Spleen (tissue), 11 donors: ENCODE results near the gene IRAK1. TPM values are rescaled to one million over a fixed set of nuclear protein-coding genes. Genes with fewer than 3 reads are reported as not detected.

Experiments used
- DNase-seq: peaks from one replicate; pipeline ENCODE4 v3.0.0-alpha.2; 2020
- H3K27ac ChIP-seq, 8 donors: fragments of 200-600 bp; sonication (generic) in 7 of 8; 1 replicate in 4 of 8; 2 replicates in 4 of 8; pipeline versions ENCODE4 v1.5.0 to v1.8.0; 2016 to 2021; ENCODE audit warnings: inconsistent platforms in 4 of 8, mild to moderate bottlenecking in 4 of 8, moderate library complexity in 1 of 8
- H3K27me3 ChIP-seq, 7 donors: fragments of 200-600 bp; sonication (generic) in 6 of 7; replicated peaks in 1 of 7; 1 replicate in 4 of 7; 2 replicates in 3 of 7; pipeline versions ENCODE4 v1.5.0 to v1.8.0; 2016 to 2021; ENCODE audit warnings: inconsistent platforms in 3 of 7, mild to moderate bottlenecking in 1 of 7
- H3K36me3 ChIP-seq, 6 donors: fragments of 200-600 bp; sonication (generic) in 5 of 6; 1 replicate in 4 of 6; 2 replicates in 2 of 6; pipeline versions ENCODE4 v1.5.0 to v1.8.0; 2016 to 2021; ENCODE audit warnings: inconsistent platforms in 2 of 6
- H3K4me1 ChIP-seq, 6 donors: fragments of 200-600 bp; sonication (generic) in 5 of 6; 1 replicate in 3 of 6; 2 replicates in 3 of 6; pipeline versions ENCODE4 v1.5.0 to v1.8.0; 2016 to 2021; ENCODE audit warnings: inconsistent platforms in 3 of 6
- H3K4me3 ChIP-seq, 8 donors: fragments of 200-600 bp; sonication (generic) in 7 of 8; 1 replicate in 4 of 8; 2 replicates in 4 of 8; pipeline versions ENCODE4 v1.5.0 to v1.8.0; 2016 to 2021; ENCODE audit warnings: inconsistent platforms in 4 of 8, mild to moderate bottlenecking in 4 of 8, moderate library complexity in 2 of 8
- H3K9me3 ChIP-seq, 8 donors: fragments of 200-600 bp; sonication (generic) in 7 of 8; 1 replicate in 4 of 8; 2 replicates in 4 of 8; pipeline versions ENCODE4 v1.5.0 to v1.8.0; 2016 to 2021; ENCODE audit warnings: inconsistent platforms in 4 of 8
- CTCF ChIP-seq, 11 experiments: fragments of 200-600 bp in 7 of 11; fragments of 450-650 bp in 4 of 11; sonication (generic) in 4 of 11; IDR thresholded peaks in 8 of 11; conservative IDR thresholded peaks in 3 of 11; 1 replicate in 7 of 11; 2 replicates in 4 of 11; pipeline versions ENCODE4 v1.4.0 to v1.8.0; 2016 to 2021; ENCODE audit warnings: antibody characterized with exemption in 11 of 11, inconsistent platforms in 4 of 11, mild to moderate bottlenecking in 1 of 11
- POLR2A ChIP-seq, 3 donors: fragments of 450-650 bp; IDR thresholded peaks; one replicate each; pipeline ENCODE4 v1.5.1; 2017; ENCODE audit warnings: antibody characterized with exemption in 3 of 3, mild to moderate bottlenecking in 1 of 3
- POLR2AphosphoS5 ChIP-seq, 3 donors: sonication (generic); formaldehyde crosslinking; IDR thresholded peaks; one replicate each; pipeline ENCODE4 v1.5.1; 2017; ENCODE audit warnings: antibody characterized with exemption in 3 of 3
- WGBS, 5 donors: extraction: QIAGEN DNeasy Blood & Tissue Kit in 3 of 5; methylation state at CpG; one replicate each; pipeline versions ENCODE4 v1.1.5 to v1.1.7; 2013 to 2018; 5-methylcytosine and 5-hydroxymethylcytosine counted together
- intact Hi-C: fragments of 100-400 bp; cut with DNase I; formaldehyde crosslinking; loops from one replicate; pipeline ENCODE4 v1.15.0; 2023; ENCODE audit warnings: low total_unique reads
- polyA plus RNA-seq, 3 donors: library from polyadenylated mRNA; stranded (reverse); fragments of 200-250 nt; gene quantifications; one replicate each; pipeline ENCODE4 v1.2.1, GENCODE V29; 2013
- total RNA-seq, 7 donors: library from RNA; depleted of rRNA in 3 of 7; stranded (reverse); fragments of >200 nt in 3 of 7; fragmentation: NEBNext Ultra II Directional in 4 of 7; extraction: Animal tissue kit (Norgen Biotek cat#: 25700) in 4 of 7; gene quantifications; one replicate each; pipeline versions ENCODE4 v1.1.0 to v1.2.1, GENCODE V29; 2016 to 2021
- donor health status: healthy with polysubstance abuse.
- donor health status: DM: no; HTN: no; CAD: no; lungs with moderate emphysema.
- donor health status: DM: no; HTN: no; CAD: no.
- donor health status: Bipolar disorder and iron deficiency.
- donor health status: healthy.
- donor health status: DM: no; HTN: no; CAD: no.
- donor health status: DM: yes; HTN: yes; CAD: no.

Gene IRAK1
- total and polyA plus RNA-seq, 10 donors: 46.4 to 118 (median 90.0) TPM

GRCh38 chrX:154015581-154016264, 4.0 kb downstream of the IRAK1 start:
- Histone ChIP-seq H3K36me3 (peaks cover 0 to 77% (median 27%) of the 10 kb centered on the region in 6 donors), H3K27ac (peak overlapping the region in 1 of 8 donors; percentile 14), H3K9me3 (no peaks in the 10 kb centered on the region), H3K4me1 (peaks cover 0 to 75% (median 27%) of the 10 kb centered on the region in 6 donors), H3K4me3 (no peak overlapping the region), H3K27me3 (peaks cover 0 to 6% (median 0%) of the 10 kb centered on the region in 7 donors)
- DNase-seq: no peak
- TF ChIP-seq POLR2AphosphoS5 (IDR thresholded peaks at IDR 0.05) (peak in 1 of 3 donors; percentile 11), CTCF (IDR thresholded peaks at IDR 0.05 in 8 of 11, conservative IDR thresholded peaks at IDR 0.05 in 3 of 11) (no peak)
- 86 to 93% (median 87%) methylated on average over 14 to 16 of the region's 16 CpGs; no CpG with 5 or more reads in 1 of the 5 donors for WGBS, 5 donors
- intact Hi-C loops: no loop called here

- 80 to 92% (median 84%) methylated on average over 8 to 24 of the region's 24 CpGs for WGBS, 5 donors
- Histone ChIP-seq H3K9me3 (no peaks in the 10 kb centered on the region), H3K4me1 (peaks cover 0 to 80% (median 23%) of the 10 kb centered on the region in 6 donors), H3K4me3 (no peak overlapping the region), H3K27ac (peak overlapping the region in 1 of 8 donors; percentile 33), H3K36me3 (peaks cover 0 to 86% (median 27%) of the 10 kb centered on the region in 6 donors), H3K27me3 (peaks cover 0 to 6% (median 0%) of the 10 kb centered on the region in 7 donors)
- intact Hi-C loops: no loop called here
- no peak for DNase-seq
- no peak for TF ChIP-seq POLR2AphosphoS5 (IDR thresholded peaks at IDR 0.05)
- TF ChIP-seq CTCF (IDR thresholded peaks at IDR 0.05 in 8 of 11, conservative IDR thresholded peaks at IDR 0.05 in 3 of 11): no peak
- TF ChIP-seq POLR2A (IDR thresholded peaks at IDR 0.05): no peak
Measured at GRCh38 chrX:154014429-154015380, 5.0 kb downstream of the IRAK1 start.

GRCh38 chrX:154013614-154014360, 5.9 kb downstream of the IRAK1 start:
- 43 to 54% (median 45%) methylated on average over 6 to 20 of the region's 20 CpGs for WGBS, 5 donors
- Histone ChIP-seq H3K4me3 (no peak overlapping the region), H3K4me1 (peaks cover 0 to 85% (median 24%) of the 10 kb centered on the region in 6 donors), H3K27me3 (peaks cover 0 to 6% (median 0%) of the 10 kb centered on the region in 7 donors), H3K27ac (peak overlapping the region in 3 of 8 donors; percentile 7 to 52 (median 24)), H3K36me3 (peaks cover 0 to 86% (median 27%) of the 10 kb centered on the region in 6 donors), H3K9me3 (no peaks in the 10 kb centered on the region)
- peak; percentile 87 for DNase-seq
- TF ChIP-seq POLR2AphosphoS5 (IDR thresholded peaks at IDR 0.05): peak in 2 of 3 donors; percentile 16 to 39
- TF ChIP-seq POLR2A (IDR thresholded peaks at IDR 0.05): no peak
- peak; percentile 70 to 94 (median 82) for TF ChIP-seq CTCF (IDR thresholded peaks at IDR 0.05 in 8 of 11, conservative IDR thresholded peaks at IDR 0.05 in 3 of 11)
- intact Hi-C loops: no loop called here
